Measurements from ENCODE around the gene IL2RA. TPM values are rescaled to one million over a fixed set of nuclear protein-coding genes. Genes with fewer than 3 reads are reported as not detected.

IL2RA gene
- total and polyA plus RNA-seq, 2 donors (not counting 3 experiments of a cell fraction or from before 2014, with no cell fraction given) = not detected

DNA sequence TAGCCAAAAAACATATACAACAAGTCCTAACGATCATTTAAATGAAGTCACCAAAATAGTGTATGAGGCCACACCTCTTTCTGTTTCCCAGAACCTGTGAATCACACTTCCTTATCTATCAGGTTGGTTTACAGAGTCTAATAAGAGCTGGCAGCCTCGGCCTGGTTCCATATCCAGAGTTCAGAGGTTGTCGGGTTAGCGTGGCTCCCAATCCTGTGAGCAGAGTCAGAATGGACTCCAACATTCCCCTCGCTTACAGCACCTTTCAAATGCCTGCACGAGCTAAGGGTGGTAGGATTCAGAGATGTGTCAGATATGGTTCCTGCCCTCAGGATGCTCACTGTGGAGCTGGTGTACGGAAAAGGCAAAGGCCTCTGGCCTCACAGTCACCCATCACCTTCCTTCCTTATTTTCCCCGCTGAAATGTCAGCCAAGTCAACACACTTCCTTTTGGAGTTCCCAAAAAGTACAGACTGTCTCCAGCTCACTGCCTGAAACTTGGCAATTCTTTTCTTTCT, 90.8 kb downstream of the IL2RA start:
- Histone ChIP-seq H3K4me1 (ENCODE audit: control insufficient read depth, extremely low read depth, insufficient read depth, low read length) (peaks cover 40% of the 10 kb centered on the region), H3K27me3 (ENCODE audit: control insufficient read depth in 2 of 2, insufficient read depth in 2 of 2, low read length in 2 of 2) (no peaks in the 10 kb centered on the region), H3K4me3 (replicated peaks in 1 of 3; ENCODE audit: insufficient read depth in 1 of 3, low read depth in 1 of 3, low read length in 3 of 3) (peak overlapping the region in 1 of 3 experiments; percentile 28), H4K20me1 (replicated peaks; ENCODE audit: control insufficient read depth, extremely low read depth, insufficient read depth, low read length) (no peaks in the 10 kb centered on the region), H3K27ac (ENCODE audit: insufficient read depth, low read depth, low read length) (peak overlapping the region; percentile 88), H3K4me2 (ENCODE audit: insufficient read depth, low read length) (peak overlapping the region; percentile 78), H3K9ac (replicated peaks; ENCODE audit: extremely low read depth, insufficient read depth, low read length) (peak overlapping the region; percentile 45), H3K36me3 (ENCODE audit: control insufficient read depth in 2 of 2, extremely low read depth in 1 of 2, insufficient read depth in 2 of 2, low read length in 2 of 2) (peaks cover 0 to 2% of the 10 kb centered on the region in 2 experiments), H3K79me2 (ENCODE audit: control insufficient read depth, insufficient read depth, low read length) (peaks cover 46% of the 10 kb centered on the region), H2AFZ (ENCODE audit: low read depth, low read length) (peak overlapping the region; percentile 59), H3K9me3 (replicated peaks; ENCODE audit: control insufficient read depth, insufficient read depth, low read length) (no peaks in the 10 kb centered on the region), H3K9me1 (replicated peaks; ENCODE audit: control insufficient read depth, extremely low read depth, insufficient read depth, low read length) (no peaks in the 10 kb centered on the region)
- CTCF ChIA-PET = interaction anchor here (0.8 to 2.4 kb wide), 10 partner anchors 11 to 435 kb away, joined by 3 to 11 read pairs (median 5); partner anchors contain the start of gene RBM17
- dilution Hi-C loops (cut with MboI; ENCODE audit: extremely low pct_ligation_motif_present, low sequenced_read_pairs) = loop anchor here (25.0 kb wide), 1 partner anchor 116 kb away; the partner anchor contains the start of gene RBM17
- intact Hi-C loops (cut with micrococcal nuclease) = loop anchor here (1.0 to 10.0 kb wide), 5 partner anchors 27 to 753 kb away; partner anchors contain the start of genes GDI2 and RBM17
- peak; percentile 83 for FAIRE-seq
- DNase-seq (ENCODE audit: low read depth, low spot score) = peak; percentile 88
- BruUV-seq (replicated peaks) = TSS peak; percentile 62
- TF ChIP-seq POLR2AphosphoS5 (IDR thresholded peaks at IDR 0.05; ENCODE audit: insufficient read depth, low read depth, low read length) = peak; percentile 53
- no peak for TF ChIP-seq EZH2 (IDR thresholded peaks at IDR 0.05; ENCODE audit: borderline replicate concordance, low read depth, low read length, severe bottlenecking)
- TF ChIP-seq FOS (IDR thresholded peaks at IDR 0.05; ENCODE audit: borderline replicate concordance, insufficient read depth, low read length) = peak; percentile 37
- peak; percentile 27 for TF ChIP-seq JUN (IDR thresholded peaks at IDR 0.05; ENCODE audit: borderline replicate concordance, insufficient read depth, insufficient read length, low read depth)
- TF ChIP-seq POLR2A (IDR thresholded peaks at IDR 0.05; ENCODE audit: low read depth, low read length) = no peak
- peak; percentile 87 for TF ChIP-seq GATA2 (IDR thresholded peaks at IDR 0.05; ENCODE audit: insufficient read depth, insufficient read length, low read depth, low read length)
- POLR2A ChIA-PET = interaction anchor here (1.0 kb wide), 1 partner anchor 231 kb away, joined by 3 read pairs; the partner anchor contains the start of gene PFKFB3

DNA sequence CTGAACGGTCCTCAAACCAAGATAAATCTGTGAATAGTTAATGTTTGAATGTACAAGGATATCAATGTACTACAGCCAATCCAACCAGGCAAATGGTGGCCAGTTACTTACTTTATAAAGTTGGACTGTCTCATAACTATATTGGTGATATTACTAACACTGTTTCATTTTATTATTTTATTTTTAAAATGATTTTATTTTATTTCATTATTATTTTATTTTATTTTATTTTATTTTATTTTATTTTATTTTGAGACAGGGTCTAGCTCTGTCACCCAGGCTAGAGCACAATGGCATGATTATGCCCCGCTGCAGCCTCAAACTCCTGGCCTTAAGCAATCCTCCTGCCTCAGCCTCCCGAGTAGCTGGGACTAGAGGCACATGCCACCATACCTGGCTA, 91.6 kb downstream of the IL2RA start:
- Histone ChIP-seq H3K4me1 (ENCODE audit: control insufficient read depth, extremely low read depth, insufficient read depth, low read length) (peaks cover 31% of the 10 kb centered on the region), H3K9me1 (replicated peaks; ENCODE audit: control insufficient read depth, extremely low read depth, insufficient read depth, low read length) (no peaks in the 10 kb centered on the region), H3K4me2 (ENCODE audit: insufficient read depth, low read length) (peak overlapping the region; percentile 78), H3K4me3 (replicated peaks in 1 of 3; ENCODE audit: insufficient read depth in 1 of 3, low read depth in 1 of 3, low read length in 3 of 3) (no peak overlapping the region), H2AFZ (ENCODE audit: low read depth, low read length) (no peak overlapping the region), H4K20me1 (replicated peaks; ENCODE audit: control insufficient read depth, extremely low read depth, insufficient read depth, low read length) (no peaks in the 10 kb centered on the region), H3K9ac (replicated peaks; ENCODE audit: extremely low read depth, insufficient read depth, low read length) (peak overlapping the region; percentile 22), H3K36me3 (ENCODE audit: control insufficient read depth in 2 of 2, extremely low read depth in 1 of 2, insufficient read depth in 2 of 2, low read length in 2 of 2) (peaks cover 0 to 2% of the 10 kb centered on the region in 2 experiments), H3K27me3 (ENCODE audit: control insufficient read depth in 2 of 2, insufficient read depth in 2 of 2, low read length in 2 of 2) (no peaks in the 10 kb centered on the region), H3K27ac (ENCODE audit: insufficient read depth, low read depth, low read length) (peak overlapping the region; percentile 88), H3K79me2 (ENCODE audit: control insufficient read depth, insufficient read depth, low read length) (peaks cover 38% of the 10 kb centered on the region), H3K9me3 (replicated peaks; ENCODE audit: control insufficient read depth, insufficient read depth, low read length) (no peaks in the 10 kb centered on the region)
- ChIA-PET CTCF (interaction anchor here (1.3 to 2.4 kb wide), 5 partner anchors 10 to 119 kb away, joined by 4 to 10 read pairs (median 5); partner anchors contain the start of gene RBM17), POLR2A (interaction anchor here (1.0 kb wide), 1 partner anchor 232 kb away, joined by 3 read pairs; the partner anchor contains the start of gene PFKFB3)
- no peak for DNase-seq (ENCODE audit: low read depth, low spot score)
- TF ChIP-seq MYC (IDR thresholded peaks at IDR 0.05; ENCODE audit: low read depth, low read length) (no peak), POLR2A (IDR thresholded peaks at IDR 0.05; ENCODE audit: low read depth, low read length) (no peak), POLR2AphosphoS5 (IDR thresholded peaks at IDR 0.05; ENCODE audit: insufficient read depth, low read depth, low read length) (no peak), JUN (IDR thresholded peaks at IDR 0.05; ENCODE audit: borderline replicate concordance, insufficient read depth, insufficient read length, low read depth) (no peak), GATA2 (IDR thresholded peaks at IDR 0.05; ENCODE audit: insufficient read depth, insufficient read length, low read depth, low read length) (no peak), FOS (IDR thresholded peaks at IDR 0.05; ENCODE audit: borderline replicate concordance, insufficient read depth, low read length) (no peak), EZH2 (IDR thresholded peaks at IDR 0.05; ENCODE audit: borderline replicate concordance, low read depth, low read length, severe bottlenecking) (no peak)
- TF ChIP-seq, protein P1, sequence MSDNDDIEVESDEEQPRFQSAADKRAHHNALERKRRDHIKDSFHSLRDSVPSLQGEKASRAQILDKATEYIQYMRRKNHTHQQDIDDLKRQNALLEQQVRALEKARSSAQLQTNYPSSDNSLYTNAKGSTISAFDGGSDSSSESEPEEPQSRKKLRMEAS (IDR thresholded peaks at IDR 0.05; ENCODE audit: insufficient read depth, insufficient read length) = no peak
- TF ChIP-seq, protein P2, sequence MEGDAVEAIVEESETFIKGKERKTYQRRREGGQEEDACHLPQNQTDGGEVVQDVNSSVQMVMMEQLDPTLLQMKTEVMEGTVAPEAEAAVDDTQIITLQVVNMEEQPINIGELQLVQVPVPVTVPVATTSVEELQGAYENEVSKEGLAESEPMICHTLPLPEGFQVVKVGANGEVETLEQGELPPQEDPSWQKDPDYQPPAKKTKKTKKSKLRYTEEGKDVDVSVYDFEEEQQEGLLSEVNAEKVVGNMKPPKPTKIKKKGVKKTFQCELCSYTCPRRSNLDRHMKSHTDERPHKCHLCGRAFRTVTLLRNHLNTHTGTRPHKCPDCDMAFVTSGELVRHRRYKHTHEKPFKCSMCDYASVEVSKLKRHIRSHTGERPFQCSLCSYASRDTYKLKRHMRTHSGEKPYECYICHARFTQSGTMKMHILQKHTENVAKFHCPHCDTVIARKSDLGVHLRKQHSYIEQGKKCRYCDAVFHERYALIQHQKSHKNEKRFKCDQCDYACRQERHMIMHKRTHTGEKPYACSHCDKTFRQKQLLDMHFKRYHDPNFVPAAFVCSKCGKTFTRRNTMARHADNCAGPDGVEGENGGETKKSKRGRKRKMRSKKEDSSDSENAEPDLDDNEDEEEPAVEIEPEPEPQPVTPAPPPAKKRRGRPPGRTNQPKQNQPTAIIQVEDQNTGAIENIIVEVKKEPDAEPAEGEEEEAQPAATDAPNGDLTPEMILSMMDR (IDR thresholded peaks at IDR 0.05; ENCODE audit: extremely low read depth in 1 of 2, insufficient read depth in 1 of 2, low read depth in 1 of 2, low read length in 2 of 2) = no peak
- FAIRE-seq = no peak
- no TSS peak for BruUV-seq (replicated peaks)
- intact Hi-C loops (cut with micrococcal nuclease) = loop anchor here (2.0 to 10.0 kb wide), 4 partner anchors 114 to 754 kb away; partner anchors contain the start of genes GDI2 and RBM17
- dilution Hi-C loops (cut with MboI; ENCODE audit: extremely low pct_ligation_motif_present, low sequenced_read_pairs) = loop anchor here (25.0 kb wide), 1 partner anchor 117 kb away; the partner anchor contains the start of gene RBM17

Measured in endothelial cell of umbilical vein (primary cell).